ENCODE data around the gene SERPINA4.
"Not testable (repeated sequence)": the region's sequence is repeated elsewhere in the genome, so short reads cannot be mapped to it uniquely, and the experiment has no call there.

SERPINA4 gene

DNA sequence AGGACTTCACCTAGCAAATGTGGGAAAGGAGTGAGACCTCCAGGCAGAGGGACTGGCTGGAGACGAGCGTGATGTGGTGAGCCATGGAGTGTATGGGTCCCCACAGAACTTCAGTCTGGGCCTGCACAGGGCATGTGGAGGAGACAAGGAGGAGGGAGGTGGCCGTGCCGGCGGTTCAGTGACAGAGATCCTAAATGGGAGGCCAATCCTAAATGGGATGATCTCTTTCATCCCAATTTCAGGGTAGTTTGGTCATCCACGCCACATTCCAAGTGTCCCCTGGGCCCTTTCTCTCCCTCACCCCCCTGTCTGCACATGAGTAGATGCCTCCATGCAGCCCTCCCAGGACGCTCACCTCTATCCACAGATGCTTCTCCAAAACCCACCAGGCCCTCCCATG lies 33.2 kb downstream of the SERPINA4 start:
- DNase-seq: no peak

DNA sequence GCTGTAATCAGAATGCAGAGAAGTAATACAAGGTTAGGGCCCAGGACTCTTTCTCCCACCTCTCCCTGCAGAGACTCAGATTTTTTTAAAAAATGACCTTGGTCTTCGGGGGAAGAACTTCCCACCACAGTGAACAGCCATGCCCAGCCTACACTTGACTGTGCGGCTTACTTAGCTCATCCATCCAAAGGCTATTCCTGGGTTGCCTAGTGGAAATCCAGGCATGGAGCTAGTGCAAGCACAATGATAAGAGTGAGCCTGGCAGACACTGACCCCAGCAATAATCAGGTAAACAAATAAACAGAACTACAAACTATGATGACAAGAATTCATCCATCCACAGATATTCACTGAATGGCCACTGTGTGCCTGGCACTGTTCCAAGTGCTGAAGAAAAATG lies 34.7 kb downstream of the SERPINA4 start:
- DNase-seq: no peak

DNA sequence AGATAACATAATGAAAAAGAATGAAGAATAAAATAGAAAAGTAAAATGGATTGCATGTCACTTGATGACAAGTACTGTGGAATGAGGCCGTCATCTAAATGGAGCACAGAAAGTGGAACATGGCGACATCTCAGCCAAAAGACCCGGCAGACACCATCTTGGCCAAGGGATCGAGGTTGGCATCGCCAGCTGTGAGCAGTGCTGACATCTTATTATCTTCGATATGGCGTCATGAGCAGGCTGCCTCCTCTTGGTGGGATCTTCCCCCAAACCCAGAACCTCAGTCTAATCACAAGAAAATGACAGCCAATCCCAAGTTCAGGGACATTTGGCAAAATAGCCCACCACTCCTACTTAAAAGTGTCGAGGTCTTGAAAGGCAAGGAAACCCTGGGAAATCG lies 35.1 kb downstream of the SERPINA4 start:
- DNase-seq: no peak

- DNase-seq: no peak
These were observed 36.5 kb downstream of the SERPINA4 start for GRCh38 chr14:94597788-94598187.

GRCh38 chr14:94598506-94598815 lies 37.2 kb downstream of the SERPINA4 start:
- no peak for DNase-seq

DNA sequence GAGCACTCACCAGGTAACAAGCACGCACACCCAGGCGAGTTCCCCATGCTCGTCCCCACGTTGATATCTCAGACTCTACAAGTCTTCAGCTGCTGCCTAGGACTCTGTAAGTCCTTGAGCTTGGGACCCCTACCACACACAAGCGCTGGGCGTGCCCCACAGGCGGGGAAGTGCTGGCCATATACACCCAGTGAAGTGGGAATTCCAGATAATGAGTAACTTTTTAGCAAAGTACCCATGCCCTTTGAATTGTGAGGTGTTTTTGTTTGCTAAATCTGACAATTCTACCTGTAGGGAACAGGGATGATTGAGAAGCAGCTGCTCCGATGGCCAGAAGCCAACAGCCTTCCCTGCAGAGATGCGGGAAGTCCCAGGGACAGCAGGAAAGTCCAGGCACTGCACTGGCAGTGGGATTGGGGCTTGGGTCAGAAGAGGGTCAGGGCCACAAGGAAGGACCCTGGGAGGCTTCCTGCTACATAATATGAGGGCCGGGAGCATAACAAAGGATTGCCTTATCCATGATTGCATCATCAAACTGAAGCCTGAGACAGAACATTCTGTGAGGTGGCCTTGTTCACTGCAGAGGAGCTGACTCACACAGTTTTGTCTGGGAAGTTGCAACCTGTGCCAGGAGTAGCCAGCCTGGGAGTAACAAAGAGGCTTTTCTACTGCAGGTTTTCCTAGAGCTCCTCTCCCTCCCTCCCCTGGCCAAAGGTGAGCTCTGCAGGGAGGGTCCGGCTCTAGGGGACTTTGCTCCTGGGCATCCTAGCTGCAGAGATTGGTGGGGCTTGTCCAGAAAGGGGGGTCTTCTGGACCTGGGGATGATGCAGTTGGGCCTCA lies 37.8 kb downstream of the SERPINA4 start:
- DNase-seq: no peak

- no peak for DNase-seq
These were observed 38.4 kb downstream of the SERPINA4 start for GRCh38 chr14:94599656-94600004.

DNA sequence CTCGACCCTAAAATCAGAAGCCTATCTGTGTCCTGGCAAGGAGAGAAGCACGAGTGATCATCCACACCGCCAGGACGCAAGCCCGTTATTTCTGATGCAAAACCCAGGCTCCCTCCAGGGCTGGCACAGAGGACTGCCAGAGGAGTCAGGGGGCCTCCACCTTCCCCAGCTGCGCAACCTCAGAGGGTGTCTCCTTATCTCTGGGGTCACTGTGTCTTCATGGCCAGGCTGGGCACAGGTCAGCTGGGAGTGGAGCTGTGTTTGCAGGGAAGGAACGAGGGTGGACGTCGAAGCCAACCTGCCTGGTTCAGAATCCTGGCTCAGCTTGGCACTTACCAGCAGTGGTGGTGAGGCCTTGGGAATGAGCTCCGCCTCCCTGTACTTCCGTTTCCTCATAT lies 38.9 kb downstream of the SERPINA4 start:
- no peak for DNase-seq

GRCh38 chr14:94601884-94602391 lies 40.7 kb downstream of the SERPINA4 start:
- no peak for DNase-seq

DNA sequence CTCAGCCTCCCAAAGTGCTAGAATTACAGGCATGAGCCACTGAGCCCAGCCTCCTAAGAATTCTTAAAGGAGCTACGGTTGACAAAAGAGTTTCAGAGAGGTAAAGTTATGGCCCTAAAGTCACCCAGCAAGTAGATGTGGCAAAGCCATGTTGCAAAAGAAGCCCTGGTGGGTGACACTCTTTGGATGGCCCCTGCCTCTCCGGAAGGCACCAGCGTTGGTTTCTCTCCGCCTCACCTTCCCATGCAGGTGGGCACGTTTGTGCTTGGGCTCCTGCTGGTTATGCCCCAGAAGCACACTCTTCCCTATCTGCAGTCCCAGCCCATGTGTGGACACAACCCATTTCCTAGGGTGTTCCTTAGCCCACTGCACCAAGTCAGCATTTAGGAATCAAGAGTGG lies 41.5 kb downstream of the SERPINA4 start:
- no peak for DNase-seq

- DNase-seq: no peak
These were observed 44.1 kb downstream of the SERPINA4 start for GRCh38 chr14:94605361-94605760.

- not testable (repeated sequence) for DNase-seq
These were observed 47.7 kb downstream of the SERPINA4 start for GRCh38 chr14:94608966-94609365.

GRCh38 chr14:94611179-94611578 lies 49.9 kb downstream of the SERPINA4 start:
- DNase-seq: no peak

DNA sequence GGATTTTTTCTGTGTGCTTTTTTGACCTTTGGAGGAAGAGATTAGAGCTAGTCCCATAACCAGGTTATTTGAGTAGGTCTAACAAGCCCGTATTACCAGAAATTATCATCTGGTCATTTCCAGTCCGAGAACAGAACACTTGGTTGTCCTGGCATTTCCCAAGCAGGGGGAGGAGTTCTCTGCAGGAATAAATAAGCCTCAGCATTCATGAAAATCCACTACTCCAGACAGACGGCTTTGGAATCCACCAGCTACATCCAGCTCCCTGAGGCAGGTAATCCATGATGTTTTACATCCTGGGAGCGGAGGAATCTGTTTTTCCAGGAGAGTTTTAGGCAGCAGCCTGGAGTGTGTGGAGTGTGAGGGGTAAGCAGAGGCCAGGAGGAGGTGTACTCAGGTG lies 50.9 kb downstream of the SERPINA4 start, which contains the start of gene SERPINA3:
Gene SERPINA3, plus strand, starts transcription at position 218 of the 400 bp plus-strand sequence. CDS start 2,051 bp downstream, outside the sequence.
- no peak for DNase-seq

DNA sequence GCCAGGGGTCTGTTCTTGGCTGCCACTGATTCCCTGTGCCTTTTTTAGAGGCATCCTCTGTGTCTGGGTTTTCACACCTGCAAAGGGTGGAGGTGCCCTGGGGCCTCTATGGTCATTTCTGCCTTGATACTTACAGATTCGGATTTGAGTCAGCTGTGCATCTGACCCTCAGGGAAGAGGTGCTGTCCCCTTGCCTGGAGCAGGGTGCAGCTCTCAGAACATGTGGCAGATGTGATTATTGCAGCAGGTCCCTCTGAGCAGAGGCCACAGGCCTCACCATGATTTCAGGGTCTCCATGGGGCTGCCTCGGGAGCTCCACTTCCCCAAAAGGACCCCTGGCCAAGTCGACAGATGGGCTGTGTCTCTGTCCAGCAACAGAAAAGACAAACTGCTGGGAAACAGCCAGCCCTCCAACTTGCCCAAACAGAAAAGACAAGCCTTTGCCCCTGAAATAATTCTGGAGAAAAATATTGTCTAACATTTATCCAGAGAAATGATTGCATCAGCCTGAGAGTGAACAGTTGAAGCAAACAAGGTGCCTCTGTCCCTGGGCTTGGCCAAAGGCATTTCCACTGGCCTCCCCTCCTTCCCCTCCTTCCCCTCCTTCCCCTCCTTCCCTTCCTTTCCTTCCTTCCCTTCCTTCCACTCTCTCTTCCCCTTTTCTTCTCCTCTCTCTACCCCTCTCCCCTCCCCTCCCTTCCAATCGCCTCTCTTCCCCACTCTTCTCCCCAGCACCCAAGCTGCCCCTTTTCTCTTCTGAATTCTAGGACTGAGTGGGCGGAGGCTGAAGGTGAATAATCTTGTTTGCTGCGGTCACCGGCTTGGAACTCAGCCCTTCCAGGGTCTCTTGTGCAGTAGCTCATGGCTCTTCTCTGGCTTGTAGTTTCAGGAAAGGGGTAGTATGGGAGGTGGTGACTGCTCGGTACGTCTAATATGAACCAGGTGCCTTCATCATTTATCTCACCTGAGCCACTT lies 51.6 kb downstream of the SERPINA4 start:
- DNase-seq: no peak

DNA sequence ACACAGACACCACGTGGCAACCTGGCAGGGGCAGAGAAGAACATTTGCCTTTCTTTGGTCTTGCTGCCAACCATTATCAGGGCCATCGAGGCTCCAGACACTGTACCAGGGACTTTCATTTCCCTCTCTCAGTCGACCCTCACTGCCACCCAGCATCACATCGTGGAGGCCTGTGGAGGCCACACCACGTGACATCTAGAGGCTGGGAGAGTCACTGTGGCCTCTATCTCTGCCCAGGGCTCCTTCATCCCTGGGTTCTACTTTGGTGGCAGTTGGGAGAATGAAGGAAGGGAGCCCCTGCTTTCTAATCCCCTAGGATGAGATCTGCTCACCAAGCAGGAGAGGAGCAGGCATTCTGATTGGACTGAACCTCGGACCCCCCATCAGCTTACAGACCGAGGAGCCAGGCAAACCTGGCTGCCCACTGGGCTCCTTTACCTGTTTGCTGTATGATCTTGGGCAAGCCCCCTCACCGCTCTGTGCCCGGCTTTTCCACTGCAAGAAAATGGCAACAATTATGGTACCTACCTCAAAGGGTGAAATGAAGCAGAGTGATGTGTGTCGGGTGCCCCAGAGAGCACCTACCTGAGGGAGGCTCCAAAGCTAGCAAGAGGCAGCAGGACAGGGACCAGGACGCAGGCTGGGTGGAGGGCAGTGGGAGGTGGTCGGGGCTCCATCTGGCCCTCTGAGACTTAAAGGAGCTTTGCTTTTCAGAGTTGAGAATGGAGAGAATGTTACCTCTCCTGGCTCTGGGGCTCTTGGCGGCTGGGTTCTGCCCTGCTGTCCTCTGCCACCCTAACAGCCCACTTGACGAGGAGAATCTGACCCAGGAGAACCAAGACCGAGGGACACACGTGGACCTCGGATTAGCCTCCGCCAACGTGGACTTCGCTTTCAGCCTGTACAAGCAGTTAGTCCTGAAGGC lies 52.7 kb downstream of the SERPINA4 start:
- no peak for DNase-seq

DNA sequence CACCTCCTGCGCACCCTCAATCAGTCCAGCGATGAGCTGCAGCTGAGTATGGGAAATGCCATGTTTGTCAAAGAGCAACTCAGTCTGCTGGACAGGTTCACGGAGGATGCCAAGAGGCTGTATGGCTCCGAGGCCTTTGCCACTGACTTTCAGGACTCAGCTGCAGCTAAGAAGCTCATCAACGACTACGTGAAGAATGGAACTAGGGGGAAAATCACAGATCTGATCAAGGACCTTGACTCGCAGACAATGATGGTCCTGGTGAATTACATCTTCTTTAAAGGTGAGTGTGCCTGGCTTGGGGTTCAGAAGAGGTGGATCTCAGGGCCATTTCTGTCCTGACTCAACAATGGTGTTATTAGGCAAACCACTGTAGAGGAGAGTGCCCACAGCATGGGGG lies 53.6 kb downstream of the SERPINA4 start:
- no peak for DNase-seq

DNA sequence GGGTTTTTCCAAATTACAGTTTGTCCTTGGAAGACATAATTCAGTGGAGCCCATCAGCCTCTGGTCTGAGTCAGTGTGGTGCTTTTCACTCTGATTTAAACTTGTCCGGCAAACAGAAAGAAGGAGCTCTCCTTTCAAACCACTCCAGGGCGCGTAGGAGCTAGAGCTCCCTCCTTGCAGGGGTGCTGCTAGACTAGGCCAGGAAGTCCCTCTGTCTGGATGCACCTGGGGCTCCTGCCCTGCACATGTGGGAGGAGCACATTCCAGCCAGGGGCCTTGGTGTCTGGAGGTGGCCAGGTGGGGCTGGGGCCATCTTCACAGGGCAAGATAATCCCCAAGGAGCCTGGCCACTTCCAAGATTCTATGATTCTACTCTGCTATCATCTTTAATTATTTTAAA lies 54.0 kb downstream of the SERPINA4 start:
- no peak for DNase-seq

DNA sequence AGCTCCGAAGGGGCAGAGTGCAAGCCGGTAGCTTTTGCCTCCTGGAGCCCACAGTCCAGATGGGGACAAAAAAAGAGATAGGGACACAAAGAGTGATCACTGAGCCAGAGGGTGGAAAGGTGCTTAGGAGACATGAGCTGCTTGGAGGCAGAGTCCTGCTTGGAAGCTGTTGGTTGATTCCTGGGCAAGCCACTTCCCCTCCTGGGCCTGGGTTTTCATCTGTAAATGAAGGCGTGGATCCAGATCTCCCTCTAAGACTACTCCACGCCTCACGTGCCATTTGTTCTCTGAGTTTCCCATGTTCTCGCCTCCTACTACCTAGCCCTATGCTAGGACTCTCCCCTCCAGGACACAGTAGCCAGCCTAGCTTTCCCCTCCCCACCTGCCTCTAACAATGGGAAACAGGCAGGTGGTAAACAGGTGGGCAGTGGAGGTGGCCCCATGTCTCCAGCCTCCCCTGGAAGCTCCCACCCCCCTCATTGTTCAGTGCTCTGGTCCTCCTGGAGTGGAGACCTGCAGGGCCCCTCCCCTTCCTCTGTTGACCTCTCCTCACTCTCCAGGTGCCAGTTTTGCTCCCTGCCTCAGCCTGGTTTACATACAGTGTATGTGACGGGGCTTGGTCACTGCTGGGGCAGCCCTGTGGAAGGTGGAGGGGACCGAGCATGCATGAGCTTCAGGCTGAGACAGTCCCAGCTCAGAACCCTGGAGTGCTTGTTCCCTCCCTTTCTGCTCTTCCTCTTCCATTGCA lies 54.8 kb downstream of the SERPINA4 start:
- no peak for DNase-seq

DNA sequence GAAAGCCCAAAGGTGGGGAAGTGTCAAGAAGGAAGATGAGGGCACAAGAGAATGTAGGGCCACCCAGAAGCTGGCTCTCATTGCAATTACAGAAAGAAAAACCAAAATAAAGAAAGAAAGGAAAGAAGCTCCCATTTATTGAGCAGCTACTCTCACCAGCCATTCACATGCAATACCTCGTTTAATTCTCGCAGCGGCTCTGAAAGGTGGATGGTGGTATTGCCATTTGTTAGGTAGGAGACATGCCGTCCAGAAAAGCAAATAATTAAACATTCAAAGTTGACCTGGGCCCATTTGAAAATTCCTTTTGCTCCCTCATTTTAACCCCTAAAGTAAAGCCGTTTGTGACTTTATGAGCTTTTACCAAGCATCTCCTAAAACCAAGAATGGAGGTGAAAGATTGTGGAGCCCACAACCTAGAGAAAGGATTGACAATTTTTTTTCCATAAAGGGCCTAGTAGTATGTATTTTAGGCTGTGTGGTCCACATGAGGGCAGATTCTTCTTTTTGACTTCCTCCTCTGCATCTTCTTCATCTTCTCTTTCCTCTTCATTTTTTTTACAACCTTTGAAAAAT lies 56.2 kb downstream of the SERPINA4 start:
- DNase-seq: no peak
